Transverse colon (tissue), 4 donors: ENCODE data around the gene GAA. TPM values are rescaled to one million over a fixed set of nuclear protein-coding genes. Genes with fewer than 3 reads are reported as not detected.
A peak's percentile ranks its signal among the peaks of the same experiment; 100 is the strongest.

Source experiments
- DNase-seq: peaks from one replicate; pipeline ENCODE4 v3.0.0-alpha.2; 2019
- H3K27ac ChIP-seq, 4 donors: fragments of 200-600 bp; sonication (generic); 2 replicates each; pipeline ENCODE4 v1.5.1; 2016 to 2018; ENCODE audit warnings: inconsistent platforms in 4 of 4
- H3K27me3 ChIP-seq: fragments of 200-600 bp; sonication (generic); 2 replicates; pipeline ENCODE4 v1.5.1; 2017; ENCODE audit warnings: inconsistent platforms
- H3K36me3 ChIP-seq, 4 donors: fragments of 200-600 bp; sonication (generic); 2 replicates each; pipeline ENCODE4 v1.5.1; 2017 to 2019; ENCODE audit warnings: inconsistent platforms in 4 of 4
- H3K4me1 ChIP-seq, 4 donors: fragments of 200-600 bp; sonication (generic); 2 replicates each; pipeline ENCODE4 v1.5.1; 2017 to 2020; ENCODE audit warnings: inconsistent platforms in 4 of 4
- H3K4me3 ChIP-seq, 4 donors: fragments of 200-600 bp; sonication (generic); 1 replicate in 1 of 4; 2 replicates in 3 of 4; pipeline versions ENCODE4 v1.5.1 to v1.6.1; 2017 to 2019; ENCODE audit warnings: inconsistent platforms in 4 of 4
- H3K9me3 ChIP-seq, 2 donors: fragments of 200-600 bp; sonication (generic); 2 replicates each; pipeline ENCODE4 v1.5.1; 2017 to 2019; ENCODE audit warnings: inconsistent platforms in 2 of 2
- EP300 ChIP-seq: sonication (generic); formaldehyde crosslinking; IDR thresholded peaks from one replicate; pipeline ENCODE4 v1.6.1; 2017; ENCODE audit warnings: antibody characterized with exemption, low read depth
- POLR2A ChIP-seq: fragments of 450-650 bp; IDR thresholded peaks from one replicate; pipeline ENCODE4 v1.6.1; 2016; ENCODE audit warnings: antibody characterized with exemption, mild to moderate bottlenecking, moderate library complexity
- POLR2AphosphoS5 ChIP-seq, 3 donors: sonication (generic); formaldehyde crosslinking; IDR thresholded peaks; one replicate each; pipeline ENCODE4 v1.6.1; 2016; ENCODE audit warnings: antibody characterized with exemption in 3 of 3
- WGBS, 2 donors: methylation state at CpG; one replicate each; pipeline ENCODE4 v1.1.5; 2018; ENCODE audit warnings: low coverage in 1 of 2; 5-methylcytosine and 5-hydroxymethylcytosine counted together
- in situ Hi-C, 4 donors: fragments of 200-750 bp; cut with MboI; loops; one replicate each; pipeline versions ENCODE4 v1.15.0 to v1.15.1; 2017; ENCODE audit warnings: low sequenced_read_pairs in 3 of 4, low pct_ligation_motif_present in 1 of 4, low pct_unique_long_range_greater_than_20kb in 1 of 4
- intact Hi-C: fragments of 100-400 bp; cut with DNase I; formaldehyde crosslinking; loops from one replicate; pipeline ENCODE4 v1.15.1; 2023; ENCODE audit warnings: low total_unique reads
- total RNA-seq, 4 donors: library from RNA; depleted of rRNA; stranded (reverse); fragments of >200 nt; gene quantifications; one replicate each; pipeline ENCODE4 v1.1.0, GENCODE V29; 2016
- TF ChIP-seq, protein P1 (sequence below), 5 experiments: fragments of 200-600 bp in 3 of 5; fragments of 450-650 bp in 2 of 5; sonication (generic) in 3 of 5; IDR thresholded peaks; 1 replicate in 2 of 5; 2 replicates in 3 of 5; pipeline ENCODE4 v1.5.1; 2016 to 2017; ENCODE audit warnings: antibody characterized with exemption in 5 of 5, inconsistent platforms in 3 of 5, mild to moderate bottlenecking in 2 of 5, moderate library complexity in 1 of 5

Gene GAA
- total RNA-seq, 4 donors from 2014 or later: 54.6 to 96.5 (median 81.4) TPM

GRCh38 chr17:80141463-80142165 lies 40.2 kb downstream of the GAA start:
- Histone ChIP-seq H3K9me3 (no peaks in the 10 kb centered on the region), H3K4me1 (peaks cover 11 to 27% (median 14%) of the 10 kb centered on the region in 4 donors), H3K27ac (no peak overlapping the region), H3K36me3 (peaks cover 0 to 59% (median 25%) of the 10 kb centered on the region in 4 donors), H3K27me3 (no peaks in the 10 kb centered on the region), H3K4me3 (no peak overlapping the region)
- in situ Hi-C loops (no loop called here), intact Hi-C loops (no loop called here)
- no peak for DNase-seq
- 90 to 92% methylated on average over 2 to 7 of the region's 7 CpGs for WGBS, 2 donors
- no peak for TF ChIP-seq POLR2AphosphoS5 (IDR thresholded peaks at IDR 0.05)
- TF ChIP-seq EP300: no peak
- TF ChIP-seq POLR2A: no peak
- TF ChIP-seq, protein P1, sequence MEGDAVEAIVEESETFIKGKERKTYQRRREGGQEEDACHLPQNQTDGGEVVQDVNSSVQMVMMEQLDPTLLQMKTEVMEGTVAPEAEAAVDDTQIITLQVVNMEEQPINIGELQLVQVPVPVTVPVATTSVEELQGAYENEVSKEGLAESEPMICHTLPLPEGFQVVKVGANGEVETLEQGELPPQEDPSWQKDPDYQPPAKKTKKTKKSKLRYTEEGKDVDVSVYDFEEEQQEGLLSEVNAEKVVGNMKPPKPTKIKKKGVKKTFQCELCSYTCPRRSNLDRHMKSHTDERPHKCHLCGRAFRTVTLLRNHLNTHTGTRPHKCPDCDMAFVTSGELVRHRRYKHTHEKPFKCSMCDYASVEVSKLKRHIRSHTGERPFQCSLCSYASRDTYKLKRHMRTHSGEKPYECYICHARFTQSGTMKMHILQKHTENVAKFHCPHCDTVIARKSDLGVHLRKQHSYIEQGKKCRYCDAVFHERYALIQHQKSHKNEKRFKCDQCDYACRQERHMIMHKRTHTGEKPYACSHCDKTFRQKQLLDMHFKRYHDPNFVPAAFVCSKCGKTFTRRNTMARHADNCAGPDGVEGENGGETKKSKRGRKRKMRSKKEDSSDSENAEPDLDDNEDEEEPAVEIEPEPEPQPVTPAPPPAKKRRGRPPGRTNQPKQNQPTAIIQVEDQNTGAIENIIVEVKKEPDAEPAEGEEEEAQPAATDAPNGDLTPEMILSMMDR (IDR thresholded peaks at IDR 0.05): no peak

DNA sequence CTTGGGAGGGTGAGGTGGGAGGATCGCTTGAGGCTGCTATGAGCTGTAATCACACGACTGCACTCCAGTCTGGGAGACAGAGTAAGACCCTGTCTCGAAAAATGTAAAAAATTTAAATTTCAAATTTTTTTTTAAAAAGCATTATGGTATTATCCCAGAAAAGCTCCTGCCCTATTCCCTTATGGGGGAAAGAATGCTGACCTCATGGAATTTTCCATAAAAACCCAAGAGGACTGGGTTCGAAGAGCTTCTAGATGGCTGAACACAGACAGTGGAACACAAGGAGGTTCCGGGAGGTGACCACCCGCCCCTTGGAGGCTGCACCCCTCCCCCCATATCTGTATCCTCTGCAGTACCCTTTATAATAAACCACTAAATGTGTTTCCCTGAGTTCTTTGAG lies 41.5 kb downstream of the GAA start:
- intact Hi-C loops: no loop called here
- peaks cover 0 to 46% (median 21%) of the 10 kb centered on the region in 4 donors for H3K36me3 ChIP-seq
- 93 to 94% methylated on average over 3 to 6 of the region's 6 CpGs for WGBS, 2 donors

GRCh38 chr17:80145076-80146075 lies 44.0 kb downstream of the GAA start:
- Histone ChIP-seq H3K9me3 (no peaks in the 10 kb centered on the region), H3K4me3 (peak overlapping the region in 3 of 4 donors; percentile 87 to 100 (median 92)), H3K27me3 (no peaks in the 10 kb centered on the region), H3K36me3 (peaks cover 0 to 31% (median 12%) of the 10 kb centered on the region in 4 donors), H3K27ac (peak overlapping the region; percentile 92 to 99 (median 96)), H3K4me1 (peaks cover 11 to 28% (median 19%) of the 10 kb centered on the region in 4 donors)
- DNase-seq: no peak
- 43 to 44% methylated on average over 10 of the region's 10 CpGs for WGBS, 2 donors
- in situ Hi-C loops (no loop called here), intact Hi-C loops (no loop called here)
- TF ChIP-seq EP300 (no peak), POLR2A (no peak), POLR2AphosphoS5 (IDR thresholded peaks at IDR 0.05) (no peak)
- TF ChIP-seq, protein P1 (IDR thresholded peaks at IDR 0.05): no peak

More for the DNA sequence above, 41.5 kb downstream of the GAA start:
- in situ Hi-C loops: no loop called here
- no peak for TF ChIP-seq EP300
- TF ChIP-seq POLR2A: no peak
- TF ChIP-seq POLR2AphosphoS5 (IDR thresholded peaks at IDR 0.05): no peak
- TF ChIP-seq, protein P1 (IDR thresholded peaks at IDR 0.05): no peak
- H3K4me1 ChIP-seq: peaks cover 11 to 29% (median 15%) of the 10 kb centered on the region in 4 donors
- DNase-seq: no peak
- no peaks in the 10 kb centered on the region for H3K9me3 ChIP-seq
- H3K4me3 ChIP-seq: no peak overlapping the region
- H3K27me3 ChIP-seq: no peaks in the 10 kb centered on the region
- no peak overlapping the region for H3K27ac ChIP-seq
